MM.1S (cell line): ENCODE results near the gene DNMT3A.

Source experiments
- DNase-seq: peaks from one replicate; pipeline ENCODE4 v3.0.0-alpha.2; 2015
- H2AFZ ChIP-seq: fragments of 300-600 bp; sonication (generic); 2 replicates; pipeline ENCODE4 v1.6.0; 2016; ENCODE audit warnings: antibody characterized with exemption, low read length
- H3F3A ChIP-seq: fragments of 300-600 bp; sonication (generic); 2 replicates; pipeline ENCODE4 v1.6.1; 2016; ENCODE audit warnings: mild to moderate bottlenecking, antibody characterized with exemption, low read length, moderate library complexity, mixed read lengths; ENCODE audit not compliant: insufficient read depth
- H3K27ac ChIP-seq: fragments of 300-600 bp; sonication (generic); 2 replicates; pipeline ENCODE4 v1.5.1; 2016; ENCODE audit warnings: mild to moderate bottlenecking, low read length
- H3K27me3 ChIP-seq: fragments of 300-600 bp; sonication (generic); replicated peaks from 2 replicates; pipeline ENCODE4 v1.6.0; 2016; ENCODE audit warnings: low read length; ENCODE audit not compliant: insufficient read depth
- H3K36me3 ChIP-seq: fragments of 300-600 bp; sonication (generic); replicated peaks from 2 replicates; pipeline ENCODE4 v1.6.1; 2016; ENCODE audit warnings: mild to moderate bottlenecking, low read length, mixed read lengths; ENCODE audit not compliant: insufficient read depth
- H3K4me1 ChIP-seq: fragments of 300-600 bp; sonication (generic); 2 replicates; pipeline ENCODE4 v1.6.1; 2016; ENCODE audit warnings: low read length, mixed read lengths
- H3K4me2 ChIP-seq: fragments of 300-600 bp; sonication (generic); 2 replicates; pipeline ENCODE4 v1.6.0; 2016; ENCODE audit warnings: low read depth, low read length
- H3K4me3 ChIP-seq: fragments of 300-600 bp; sonication (generic); 2 replicates; pipeline ENCODE4 v1.5.1; 2016; ENCODE audit warnings: low read length, mixed read lengths
- H3K79me2 ChIP-seq: fragments of 300-600 bp; sonication (generic); 2 replicates; pipeline ENCODE4 v1.6.1; 2016; ENCODE audit warnings: mixed run types, low read length, mixed read lengths
- H3K9ac ChIP-seq: fragments of 300-600 bp; sonication (generic); 2 replicates; pipeline ENCODE4 v1.6.1; 2016; ENCODE audit warnings: low read length, mixed read lengths
- H3K9me2 ChIP-seq: fragments of 300-600 bp; sonication (generic); replicated peaks from 2 replicates; pipeline ENCODE4 v1.6.1; 2016; ENCODE audit warnings: mild to moderate bottlenecking, low read length, mixed read lengths; ENCODE audit not compliant: insufficient read depth
- H3K9me3 ChIP-seq: fragments of 300-600 bp; sonication (generic); replicated peaks from 2 replicates; pipeline ENCODE4 v1.6.1; 2016; ENCODE audit warnings: mild to moderate bottlenecking, low read length, mixed read lengths; ENCODE audit not compliant: insufficient read depth
- H4K20me1 ChIP-seq: fragments of 300-600 bp; sonication (generic); 2 replicates; pipeline ENCODE4 v1.6.1; 2016; ENCODE audit warnings: mild to moderate bottlenecking, low read length, moderate library complexity, mixed read lengths; ENCODE audit not compliant: insufficient read depth
- CTCF ChIP-seq: fragments of 300-600 bp; sonication (generic); IDR thresholded peaks from 2 replicates; pipeline ENCODE4 v1.5.1; 2016; ENCODE audit warnings: antibody characterized with exemption, low read length, mixed read lengths
- EZH2 ChIP-seq: fragments of 300-600 bp; sonication (generic); optimal IDR thresholded peaks from 2 replicates; pipeline ENCODE3; 2017; ENCODE audit warnings: low read depth, mild to moderate bottlenecking, antibody characterized with exemption, low read length, mixed read lengths
- EZH2phosphoT487 ChIP-seq: fragments of 300-600 bp; sonication (generic); IDR thresholded peaks from 2 replicates; pipeline ENCODE4 v1.6.1; 2018; ENCODE audit warnings: antibody characterized with exemption, low read length

DNMT3A gene

DNA sequence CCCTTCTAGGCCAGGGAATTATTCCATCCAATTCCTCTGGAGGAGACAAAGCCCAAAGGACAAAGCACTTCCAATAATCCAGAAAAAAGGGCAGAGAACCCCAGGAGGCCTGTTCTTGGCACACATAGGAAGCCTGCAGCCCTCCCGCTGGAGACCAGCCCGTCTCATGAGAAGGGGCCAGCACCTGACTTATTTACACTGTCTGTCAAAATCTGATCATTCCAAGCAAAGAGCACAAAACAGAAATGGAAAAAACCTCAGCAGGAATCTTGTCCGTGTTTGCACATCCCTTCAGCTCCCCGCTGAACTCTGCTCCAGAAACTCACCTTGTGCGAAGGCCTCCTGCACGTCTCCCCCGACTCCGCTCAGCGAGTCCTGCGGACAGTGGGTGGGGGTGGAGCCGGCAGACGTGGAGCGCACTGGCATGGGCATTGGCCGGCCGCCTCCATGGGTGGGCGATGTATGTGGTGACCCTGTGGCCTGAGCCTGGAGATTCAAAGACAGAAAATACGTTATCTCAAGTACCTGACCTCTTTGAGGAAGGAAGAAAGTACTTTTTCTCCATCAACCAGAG, 46.2 kb upstream of the DNMT3A start:
- no peak overlapping the region for H3K4me3 ChIP-seq
- no peaks in the 10 kb centered on the region for H3F3A ChIP-seq
- no peaks in the 10 kb centered on the region for H3K9me2 ChIP-seq
- no peaks in the 10 kb centered on the region for H3K4me1 ChIP-seq
- H3K79me2 ChIP-seq, result no peaks in the 10 kb centered on the region
- no peaks in the 10 kb centered on the region for H3K36me3 ChIP-seq
- no peak overlapping the region for H3K9ac ChIP-seq
- no peak overlapping the region for H3K4me2 ChIP-seq
- no peak for DNase-seq
- no peaks in the 10 kb centered on the region for H3K27me3 ChIP-seq
- TF ChIP-seq EZH2phosphoT487 (no peak), EZH2 (no peak), CTCF (no peak)
- H3K27ac ChIP-seq, result no peak overlapping the region
- H4K20me1 ChIP-seq, result no peaks in the 10 kb centered on the region
- no peaks in the 10 kb centered on the region for H3K9me3 ChIP-seq
- no peak overlapping the region for H2AFZ ChIP-seq

GRCh38 chr2:25386971-25387875, 45.5 kb upstream of the DNMT3A start:
- H3K36me3 ChIP-seq, result no peaks in the 10 kb centered on the region

GRCh38 chr2:25385910-25386309, 44.2 kb upstream of the DNMT3A start:
- H3K4me3 ChIP-seq, result no peak overlapping the region
- H3K27ac ChIP-seq, result no peak overlapping the region
- H3K36me3 ChIP-seq, result no peaks in the 10 kb centered on the region
- H3K27me3 ChIP-seq, result no peaks in the 10 kb centered on the region
- H3K9me2 ChIP-seq, result no peaks in the 10 kb centered on the region
- peaks cover 6% of the 10 kb centered on the region for H3K4me1 ChIP-seq
- no peak for DNase-seq
- H3K9me3 ChIP-seq, result no peaks in the 10 kb centered on the region
- H3K4me2 ChIP-seq, result no peak overlapping the region
- H3K9ac ChIP-seq, result no peak overlapping the region
- H2AFZ ChIP-seq, result no peak overlapping the region
- peaks cover 5% of the 10 kb centered on the region for H3F3A ChIP-seq
- TF ChIP-seq CTCF (no peak), EZH2 (no peak), EZH2phosphoT487 (no peak)
- H3K79me2 ChIP-seq, result no peaks in the 10 kb centered on the region
- no peaks in the 10 kb centered on the region for H4K20me1 ChIP-seq

More at GRCh38 chr2:25386971-25387875, 45.5 kb upstream of the DNMT3A start:
- Histone ChIP-seq H3K9ac (no peak overlapping the region), H3K27me3 (no peaks in the 10 kb centered on the region), H3K4me2 (no peak overlapping the region), H2AFZ (no peak overlapping the region), H3K27ac (no peak overlapping the region), H3K79me2 (no peaks in the 10 kb centered on the region), H3K9me2 (no peaks in the 10 kb centered on the region), H3F3A (no peaks in the 10 kb centered on the region), H3K4me1 (no peaks in the 10 kb centered on the region), H3K9me3 (no peaks in the 10 kb centered on the region), H3K4me3 (no peak overlapping the region), H4K20me1 (no peaks in the 10 kb centered on the region)
- DNase-seq, result no peak
- TF ChIP-seq EZH2, result no peak

DNA sequence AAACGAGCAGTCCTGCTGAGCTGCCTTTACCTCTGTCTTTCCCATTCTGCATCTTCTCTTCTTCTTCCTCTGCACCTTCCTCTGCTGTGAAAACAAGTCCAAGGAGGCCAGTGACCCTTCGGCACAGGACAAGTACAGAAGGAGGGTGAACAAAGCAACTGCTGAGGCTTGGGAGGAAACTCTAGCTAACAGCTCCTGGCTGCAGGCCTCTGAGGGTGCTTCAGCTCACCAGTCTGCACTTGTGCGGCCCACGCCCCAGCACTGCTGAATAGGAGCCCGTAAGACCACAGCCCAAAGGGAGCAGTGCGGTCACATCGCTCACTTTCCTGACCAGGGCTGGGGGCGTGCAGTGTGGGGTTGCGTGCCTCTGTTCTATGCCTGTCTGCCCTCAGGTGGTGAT, 42.1 kb upstream of the DNMT3A start:
- H3K36me3 ChIP-seq, result no peaks in the 10 kb centered on the region
- TF ChIP-seq EZH2, result no peak

More for the DNA sequence above, 42.1 kb upstream of the DNMT3A start:
- Histone ChIP-seq H3K4me2 (no peak overlapping the region), H3K4me3 (no peak overlapping the region), H3K27me3 (no peaks in the 10 kb centered on the region), H2AFZ (no peak overlapping the region), H3K27ac (no peak overlapping the region), H4K20me1 (no peaks in the 10 kb centered on the region), H3F3A (peaks cover 17% of the 10 kb centered on the region), H3K9me3 (no peaks in the 10 kb centered on the region), H3K9me2 (no peaks in the 10 kb centered on the region), H3K4me1 (peaks cover 27% of the 10 kb centered on the region), H3K9ac (no peak overlapping the region), H3K79me2 (no peaks in the 10 kb centered on the region)
- no peak for DNase-seq
